Karpas-422 (cell line): ENCODE results near the gene C2CD4D. TPM values are rescaled to one million over a fixed set of nuclear protein-coding genes. Genes with fewer than 3 reads are reported as not detected.

Source experiments
- DNase-seq: peaks from one replicate; pipeline ENCODE4 v3.0.0-alpha.2; 2015
- H2AFZ ChIP-seq: fragments of 200-600 bp; sonication (generic); 2 replicates; pipeline ENCODE4 v1.6.1; 2014; ENCODE audit warnings: antibody characterized with exemption, low read length, mixed read lengths
- H3K27ac ChIP-seq: fragments of 200-600 bp; sonication (generic); 2 replicates; pipeline ENCODE4 v1.5.1; 2014; ENCODE audit warnings: mild to moderate bottlenecking, low read length, moderate library complexity
- H3K27me3 ChIP-seq: fragments of 200-600 bp; sonication (generic); 2 replicates; pipeline ENCODE4 v1.6.1; 2014; ENCODE audit warnings: low read length, mixed read lengths
- H3K36me3 ChIP-seq: fragments of 200-600 bp; sonication (generic); 2 replicates; pipeline ENCODE4 v1.6.1; 2014; ENCODE audit warnings: low read length, mixed read lengths; ENCODE audit not compliant: insufficient read depth
- H3K4me1 ChIP-seq: fragments of 200-600 bp; sonication (generic); 2 replicates; pipeline ENCODE4 v1.6.1; 2014; ENCODE audit warnings: mild to moderate bottlenecking, low read length, mixed read lengths
- H3K4me2 ChIP-seq: fragments of 200-600 bp; sonication (generic); 2 replicates; pipeline ENCODE4 v1.6.1; 2014; ENCODE audit warnings: low read length, low read depth, mild to moderate bottlenecking; ENCODE audit not compliant: poor library complexity, severe bottlenecking
- H3K4me3 ChIP-seq: fragments of 200-600 bp; sonication (generic); 2 replicates; pipeline ENCODE4 v1.5.1; 2014; ENCODE audit warnings: mild to moderate bottlenecking, antibody characterized with exemption, low read length, mixed read lengths
- H3K79me2 ChIP-seq: fragments of 200-600 bp; sonication (generic); 2 replicates; pipeline ENCODE4 v1.6.1; 2014; ENCODE audit warnings: mild to moderate bottlenecking, low read length, mixed read lengths
- H3K9ac ChIP-seq: fragments of 200-600 bp; sonication (generic); 2 replicates; pipeline ENCODE4 v1.6.0; 2014; ENCODE audit warnings: low read length
- H3K9me2 ChIP-seq: fragments of 200-600 bp; sonication (generic), shearing (Covaris generic); replicated peaks from 2 replicates; pipeline ENCODE4 v1.6.0; 2014; ENCODE audit warnings: mild to moderate bottlenecking, low read length, moderate library complexity; ENCODE audit not compliant: insufficient read depth
- H3K9me3 ChIP-seq: fragments of 300-700, 200-600 bp; sonication (generic); 2 replicates; pipeline ENCODE4 v1.6.1; 2014; ENCODE audit warnings: low read length, mixed read lengths
- H4K20me1 ChIP-seq: fragments of 200-600 bp; sonication (generic); 2 replicates; pipeline ENCODE4 v1.6.1; 2014; ENCODE audit warnings: mild to moderate bottlenecking, antibody characterized with exemption, low read length, low read depth; ENCODE audit not compliant: insufficient read depth
- total RNA-seq: library from RNA; depleted of rRNA; stranded (reverse); fragments of >200 nt; shearing (Covaris generic); gene quantifications from 2 replicates; pipeline ENCODE4 v1.2.3, GENCODE V29; 2014; ENCODE audit warnings: low replicate concordance

Gene C2CD4D
- total RNA-seq, 1 experiment from 2014 or later = not detected

DNA sequence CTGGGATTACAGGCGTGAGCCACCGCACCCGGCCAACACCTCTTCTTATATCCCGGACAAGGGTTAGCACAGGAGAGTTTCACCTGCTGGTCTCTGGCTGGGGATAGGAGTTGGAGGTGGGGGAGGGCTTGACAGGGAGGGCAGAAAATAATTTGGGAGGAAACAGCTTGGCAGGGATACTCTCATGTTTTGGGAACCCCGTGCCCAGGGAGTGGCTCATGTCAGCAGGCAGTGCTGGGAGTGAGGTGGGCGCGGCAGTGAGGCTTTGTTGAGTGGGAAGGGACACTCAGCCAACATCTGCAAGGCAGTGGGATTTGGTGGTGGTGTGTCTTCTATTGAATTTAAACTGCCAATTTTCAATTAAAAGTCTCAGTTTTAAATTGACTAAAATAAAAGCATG lies 15.0 kb upstream of the C2CD4D start:
- Histone ChIP-seq H3K4me1 (peaks cover 1% of the 10 kb centered on the region; the same call in 1 of the 2 replicates), H2AFZ (no peak overlapping the region), H3K79me2 (no peaks in the 10 kb centered on the region), H3K9me2 (no peaks in the 10 kb centered on the region), H3K27me3 (no peaks in the 10 kb centered on the region), H3K9ac (no peak overlapping the region), H3K4me3 (no peak overlapping the region), H3K27ac (no peak overlapping the region), H3K36me3 (no peaks in the 10 kb centered on the region), H4K20me1 (no peaks in the 10 kb centered on the region), H3K4me2 (no peak overlapping the region), H3K9me3 (no peaks in the 10 kb centered on the region)
- no peak for DNase-seq

DNA sequence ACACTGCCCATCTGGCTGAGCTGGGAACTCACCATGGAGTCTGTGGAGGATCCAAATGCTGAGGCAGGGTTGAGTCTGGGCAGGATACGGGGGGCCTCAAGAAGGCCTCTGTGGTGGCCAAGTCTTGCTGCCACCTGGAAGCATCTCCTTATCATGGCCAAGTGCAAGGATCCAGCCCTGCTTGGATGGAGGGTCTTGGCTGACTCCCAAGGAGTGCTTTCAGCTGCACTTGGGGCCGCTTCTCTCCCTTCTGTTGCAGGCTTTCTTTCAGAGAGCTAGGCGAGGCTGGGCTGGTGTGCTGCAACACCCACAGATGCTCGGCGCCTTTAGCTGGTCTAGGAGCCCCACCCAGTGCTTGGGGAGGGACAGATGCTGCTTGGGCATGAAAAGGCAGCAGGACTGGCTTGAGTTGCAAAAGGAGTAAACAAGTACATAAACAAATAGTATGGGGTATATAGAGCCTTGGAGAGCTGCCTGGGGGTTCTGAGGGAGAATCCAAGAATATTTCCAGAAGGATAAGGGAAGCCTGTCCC lies 13.9 kb upstream of the C2CD4D start, which contains the start of gene THEM5:
THEM5 (minus strand) TSS at position 302 of the 533 bp plus-strand sequence; CDS start at position 155, 147 bp downstream.
- H3K4me1 ChIP-seq = no peaks in the 10 kb centered on the region
- H3K27ac ChIP-seq = no peak within 1 kb of the TSS
- H3K4me3 ChIP-seq = no peak within 1 kb of the TSS
- no peak within 1 kb of the TSS for H3K9ac ChIP-seq
- H4K20me1 ChIP-seq = no peaks in the 10 kb centered on the region
- no peaks in the 10 kb centered on the region for H3K9me2 ChIP-seq
- H3K9me3 ChIP-seq = no peaks in the 10 kb centered on the region
- H3K79me2 ChIP-seq = no peaks in the 10 kb centered on the region
- no peaks in the 10 kb centered on the region for H3K36me3 ChIP-seq
- no peak within 1 kb of the TSS for H3K4me2 ChIP-seq
- DNase-seq = no peak
- no peaks in the 10 kb centered on the region for H3K27me3 ChIP-seq
- no peak within 1 kb of the TSS for H2AFZ ChIP-seq

DNA sequence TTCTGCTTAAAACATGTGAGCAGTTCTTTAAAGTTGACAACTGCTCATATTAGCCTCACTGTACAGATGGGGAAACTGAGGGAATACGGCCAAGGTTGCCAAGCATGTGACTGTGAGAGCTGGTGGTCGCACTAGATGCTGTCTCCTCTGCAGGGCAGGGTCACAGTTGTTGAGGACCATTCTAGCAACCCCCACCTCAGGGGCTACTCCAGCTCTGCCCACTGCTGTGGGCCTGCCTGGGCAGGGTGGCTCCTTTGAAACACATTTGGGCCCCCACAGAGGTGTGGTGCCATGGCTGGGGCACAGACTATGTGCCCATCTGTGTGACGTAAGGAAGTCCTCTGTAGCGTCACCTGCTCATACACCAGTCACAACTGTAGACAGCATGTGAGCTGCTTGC lies 13.1 kb upstream of the C2CD4D start:
- Histone ChIP-seq H3K4me1 (no peaks in the 10 kb centered on the region), H3K79me2 (no peaks in the 10 kb centered on the region), H3K9me2 (no peaks in the 10 kb centered on the region), H4K20me1 (no peaks in the 10 kb centered on the region), H3K4me2 (no peak overlapping the region), H2AFZ (no peak overlapping the region), H3K27ac (no peak overlapping the region), H3K4me3 (no peak overlapping the region), H3K27me3 (no peaks in the 10 kb centered on the region), H3K9me3 (no peaks in the 10 kb centered on the region), H3K36me3 (no peaks in the 10 kb centered on the region), H3K9ac (no peak overlapping the region)
- DNase-seq = no peak

DNA sequence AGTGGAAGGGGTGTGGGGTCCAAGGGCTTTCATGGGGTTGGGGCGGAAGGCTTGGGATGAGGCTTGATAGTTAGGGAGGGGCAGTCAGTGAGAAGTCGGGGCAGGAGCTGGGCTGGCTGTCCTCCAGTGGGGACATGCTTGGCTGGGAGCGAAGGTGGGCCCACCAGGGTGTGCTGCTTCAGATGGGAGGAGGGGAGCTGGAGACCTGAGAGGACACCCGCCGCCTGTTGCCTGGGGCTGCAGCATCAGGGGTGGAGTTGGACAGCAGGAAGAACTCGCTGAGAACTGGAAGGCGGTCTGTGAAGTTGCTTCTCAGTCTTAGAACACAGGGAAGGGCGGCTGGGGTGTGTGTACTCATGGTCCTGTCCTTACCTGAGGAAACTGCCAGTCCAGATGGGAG lies 12.3 kb upstream of the C2CD4D start:
- no peaks in the 10 kb centered on the region for H3K9me3 ChIP-seq
- H3K9me2 ChIP-seq = no peaks in the 10 kb centered on the region
- H2AFZ ChIP-seq = no peak overlapping the region
- H3K4me3 ChIP-seq = no peak overlapping the region
- no peaks in the 10 kb centered on the region for H3K4me1 ChIP-seq
- H3K27ac ChIP-seq = no peak overlapping the region
- DNase-seq = no peak
- H3K36me3 ChIP-seq = no peaks in the 10 kb centered on the region
- H3K9ac ChIP-seq = no peak overlapping the region
- no peak overlapping the region for H3K4me2 ChIP-seq
- no peaks in the 10 kb centered on the region for H3K27me3 ChIP-seq
- H3K79me2 ChIP-seq = no peaks in the 10 kb centered on the region
- H4K20me1 ChIP-seq = no peaks in the 10 kb centered on the region

DNA sequence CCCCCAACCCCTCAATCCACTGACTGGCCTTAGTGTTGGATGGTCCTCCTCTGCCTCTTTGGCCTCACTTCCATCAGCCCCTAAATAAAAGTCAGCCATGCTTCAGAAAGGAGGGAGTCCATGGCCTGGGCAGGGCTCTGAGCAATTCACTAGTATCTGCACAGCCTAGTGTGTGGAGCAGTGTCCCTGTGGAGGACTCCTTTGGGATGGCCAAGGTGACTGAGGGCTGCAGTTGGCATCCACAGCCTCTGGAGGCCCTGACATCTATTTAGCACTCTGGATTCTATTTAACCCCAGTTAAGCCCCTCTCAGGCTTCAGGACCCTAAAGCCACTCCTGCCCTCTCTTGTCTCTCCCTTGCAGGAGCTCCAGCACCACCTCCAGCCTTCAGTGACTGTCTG lies 10.3 kb upstream of the C2CD4D start:
- Histone ChIP-seq H3K4me2 (no peak overlapping the region), H3K79me2 (no peaks in the 10 kb centered on the region), H2AFZ (no peak overlapping the region), H3K27me3 (no peaks in the 10 kb centered on the region), H3K9ac (no peak overlapping the region), H3K9me3 (no peaks in the 10 kb centered on the region), H3K9me2 (no peaks in the 10 kb centered on the region), H3K4me3 (no peak overlapping the region), H3K27ac (no peak overlapping the region), H3K4me1 (no peaks in the 10 kb centered on the region), H4K20me1 (no peaks in the 10 kb centered on the region), H3K36me3 (no peaks in the 10 kb centered on the region)
- no peak for DNase-seq

DNA sequence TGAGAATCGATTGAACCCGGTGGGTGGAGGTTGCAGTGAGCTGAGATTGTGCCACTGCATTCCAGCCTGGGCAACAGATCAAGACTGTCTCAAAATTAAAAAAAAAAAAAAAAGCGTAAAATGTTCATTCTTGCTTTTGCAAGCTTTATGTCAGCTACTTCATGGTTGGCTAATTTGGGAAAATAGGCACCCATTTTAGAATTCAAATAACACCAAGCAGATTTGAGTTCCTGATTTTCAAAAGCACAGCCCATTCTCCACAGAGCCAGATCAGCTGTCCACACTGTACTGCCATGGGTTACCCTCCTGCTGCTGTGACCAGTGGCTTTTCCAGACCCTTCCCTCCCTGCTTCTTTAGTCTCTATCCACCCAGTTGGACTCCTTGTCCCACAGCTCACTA lies 9.5 kb upstream of the C2CD4D start:
- Histone ChIP-seq H3K9me3 (no peaks in the 10 kb centered on the region), H3K4me2 (no peak overlapping the region), H3K36me3 (no peaks in the 10 kb centered on the region), H4K20me1 (no peaks in the 10 kb centered on the region), H3K9me2 (no peaks in the 10 kb centered on the region), H3K4me1 (peaks cover 4% of the 10 kb centered on the region), H3K9ac (no peak overlapping the region), H3K79me2 (no peaks in the 10 kb centered on the region), H3K27ac (no peak overlapping the region), H2AFZ (no peak overlapping the region), H3K4me3 (no peak overlapping the region), H3K27me3 (no peaks in the 10 kb centered on the region)
- DNase-seq = no peak

DNA sequence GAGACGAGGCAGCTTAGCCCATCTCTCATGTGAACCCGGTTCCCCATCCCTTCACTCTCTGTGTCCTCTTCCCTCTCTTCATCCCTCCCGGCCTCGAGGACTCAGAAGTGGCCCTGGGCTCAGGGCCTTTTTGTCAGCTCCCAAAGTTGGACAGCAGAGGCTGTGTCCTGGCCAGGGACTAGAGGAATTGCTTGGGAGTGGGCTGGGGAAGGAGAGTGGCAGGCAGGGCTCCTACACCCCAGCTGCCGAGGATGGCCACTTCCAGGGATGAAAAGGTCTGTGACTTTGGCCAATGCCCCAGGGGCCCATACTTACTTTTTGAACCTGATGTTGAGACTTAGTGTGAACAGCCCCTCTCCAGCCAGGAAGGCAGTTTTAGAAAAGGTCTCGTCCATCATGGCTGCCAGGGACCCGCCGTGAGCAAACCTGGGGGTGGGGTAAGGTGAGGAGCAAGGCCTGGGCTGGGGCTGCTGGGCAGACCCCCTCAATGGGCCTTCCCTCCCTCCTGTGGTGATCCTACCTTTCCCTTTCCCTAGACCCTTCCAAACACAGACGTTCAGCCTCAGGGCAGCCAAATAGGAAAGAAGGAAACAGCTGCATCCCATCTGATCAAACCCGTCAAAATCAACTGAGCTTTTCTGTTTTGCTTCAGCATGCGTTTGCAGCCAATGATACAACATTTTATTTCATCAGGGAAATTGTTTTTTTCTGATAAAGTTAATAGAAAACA lies 8.4 kb upstream of the C2CD4D start:
- no peak overlapping the region for H3K4me2 ChIP-seq
- no peak overlapping the region for H2AFZ ChIP-seq
- no peaks in the 10 kb centered on the region for H3K27me3 ChIP-seq
- H3K4me1 ChIP-seq = peaks cover 15% of the 10 kb centered on the region
- no peak overlapping the region for H3K9ac ChIP-seq
- H3K9me3 ChIP-seq = no peaks in the 10 kb centered on the region
- no peak overlapping the region for H3K27ac ChIP-seq
- H3K79me2 ChIP-seq = no peaks in the 10 kb centered on the region
- no peak overlapping the region for H3K4me3 ChIP-seq
- H3K36me3 ChIP-seq = no peaks in the 10 kb centered on the region
- no peaks in the 10 kb centered on the region for H4K20me1 ChIP-seq
- no peaks in the 10 kb centered on the region for H3K9me2 ChIP-seq
- DNase-seq = no peak

DNA sequence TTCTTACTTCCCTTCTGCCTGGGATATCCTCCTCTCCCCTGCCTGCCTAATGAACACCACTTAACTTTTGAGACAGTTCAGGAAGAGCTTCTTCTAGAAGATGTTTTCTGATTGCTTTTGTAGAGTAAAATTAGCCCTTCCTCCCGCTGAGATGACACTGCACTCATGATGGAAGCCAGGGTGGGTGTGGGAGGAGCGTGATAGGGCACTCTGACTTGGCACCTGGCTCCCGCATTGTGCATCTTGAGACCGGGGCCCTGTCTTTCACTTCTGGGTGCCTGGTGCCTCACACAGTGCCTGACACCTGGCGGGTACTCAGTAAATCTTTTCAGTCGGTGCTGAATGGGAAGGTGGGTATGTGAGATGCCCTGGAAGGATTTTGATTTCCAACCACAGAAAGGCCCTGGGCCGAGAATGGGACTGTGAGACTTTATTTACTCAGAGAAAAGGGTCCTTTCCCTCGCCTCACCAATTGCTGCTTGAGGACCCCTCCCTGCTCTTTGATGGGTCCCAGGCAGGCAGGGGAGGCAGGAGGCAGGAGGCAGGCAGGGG lies 7.1 kb upstream of the C2CD4D start:
- no peak overlapping the region for H3K9ac ChIP-seq
- H3K4me1 ChIP-seq = peaks cover 18% of the 10 kb centered on the region
- no peak overlapping the region for H3K4me2 ChIP-seq
- no peaks in the 10 kb centered on the region for H3K36me3 ChIP-seq
- no peak overlapping the region for H2AFZ ChIP-seq
- H3K27me3 ChIP-seq = no peaks in the 10 kb centered on the region
- DNase-seq = no peak
- H3K79me2 ChIP-seq = no peaks in the 10 kb centered on the region
- H3K4me3 ChIP-seq = no peak overlapping the region
- no peaks in the 10 kb centered on the region for H3K9me2 ChIP-seq
- H3K9me3 ChIP-seq = no peaks in the 10 kb centered on the region
- H3K27ac ChIP-seq = no peak overlapping the region
- no peaks in the 10 kb centered on the region for H4K20me1 ChIP-seq
